ENCODE data around the gene BAX. TPM values are rescaled to one million over a fixed set of nuclear protein-coding genes. Genes with fewer than 3 reads are reported as not detected.
A peak's percentile ranks its signal among the peaks of the same experiment; 100 is the strongest.

The BAX gene
- total and polyA plus RNA-seq, 9 of the 15 experiments (the other 6 are each of a cell fraction or from before 2014, with no cell fraction given) = 3.2 to 95.4 (median 44.5) TPM

- TF ChIP-seq MYNN (IDR thresholded peaks at IDR 0.05) (0 out of 2 replicates have a peak, but pooled peaks have one; percentile 69), MYNN (CRISPR knock-in tag; IDR thresholded peaks at IDR 0.05) (no peak), GTF2F1 (IDR thresholded peaks at IDR 0.05; ENCODE audit: low read depth, low read length) (peak; percentile 62; the same call in 1 of the 2 replicates), ZNF561 (CRISPR knock-in tag; conservative IDR thresholded peaks at IDR 0.05) (no peak), NR3C1 (CRISPR knock-in tag; IDR thresholded peaks at IDR 0.05) (no peak), TEAD1 (CRISPR knock-in tag; IDR thresholded peaks at IDR 0.05) (peak in 1 of 2 experiments; percentile 39; a peak in 1 of 4 replicates), CBFA2T3 (IDR thresholded peaks at IDR 0.05) (peak; percentile 30; the same call in 1 of the 2 replicates), PHB2 (IDR thresholded peaks at IDR 0.05; ENCODE audit: low read depth) (no peak), HDAC3 (IDR thresholded peaks at IDR 0.05; ENCODE audit: borderline replicate concordance, partially characterized antibody) (no peak), TRIM25 (IDR thresholded peaks at IDR 0.05; ENCODE audit: borderline replicate concordance) (no peak), NFXL1 (CRISPR knock-in tag; IDR thresholded peaks at IDR 0.05) (no peak), EP400 (IDR thresholded peaks at IDR 0.05) (peak; percentile 67), RCOR1 (IDR thresholded peaks at IDR 0.05; ENCODE audit: borderline replicate concordance in 1 of 2, low read depth in 2 of 2, low read length in 2 of 2) (peak in 1 of 2 experiments; percentile 76; a peak in 1 of 4 replicates), XRCC5 (IDR thresholded peaks at IDR 0.05; ENCODE audit: low read depth, low read length) (no peak), ZNF318 (IDR thresholded peaks at IDR 0.05; ENCODE audit: borderline replicate concordance in 1 of 2, low read depth in 1 of 2) (peak in 1 of 2 experiments; percentile 15; a peak in 1 of 4 replicates), JUNB (CRISPR knock-in tag; conservative IDR thresholded peaks at IDR 0.05) (no peak)
Measured at GRCh38 chr19:48962029-48962848, 7.6 kb downstream of the BAX start (continued).
